Gastrocnemius medialis (tissue), 4 donors: ENCODE measurements around the gene ZDHHC11.
"Not testable (repeated sequence)": the region's sequence is repeated elsewhere in the genome, so short reads cannot be mapped to it uniquely, and the experiment has no call there.

Experiments
- POLR2A ChIP-seq, 2 donors: fragments of 450-650 bp; IDR thresholded peaks; one replicate each; pipeline ENCODE4 v1.6.1; 2017; ENCODE audit warnings: antibody characterized with exemption in 2 of 2, mild to moderate bottlenecking in 2 of 2, moderate library complexity in 2 of 2
- TF ChIP-seq, protein P1 (sequence below), 5 experiments: fragments of 450-650 bp in 3 of 5; fragments of 200-600 bp in 2 of 5; sonication (generic) in 2 of 5; IDR thresholded peaks in 4 of 5; conservative IDR thresholded peaks in 1 of 5; 1 replicate in 4 of 5; 2 replicates in 1 of 5; pipeline ENCODE4 v1.5.1; 2016 to 2019; ENCODE audit warnings: antibody characterized with exemption in 5 of 5, mild to moderate bottlenecking in 3 of 5, moderate library complexity in 3 of 5

DNA sequence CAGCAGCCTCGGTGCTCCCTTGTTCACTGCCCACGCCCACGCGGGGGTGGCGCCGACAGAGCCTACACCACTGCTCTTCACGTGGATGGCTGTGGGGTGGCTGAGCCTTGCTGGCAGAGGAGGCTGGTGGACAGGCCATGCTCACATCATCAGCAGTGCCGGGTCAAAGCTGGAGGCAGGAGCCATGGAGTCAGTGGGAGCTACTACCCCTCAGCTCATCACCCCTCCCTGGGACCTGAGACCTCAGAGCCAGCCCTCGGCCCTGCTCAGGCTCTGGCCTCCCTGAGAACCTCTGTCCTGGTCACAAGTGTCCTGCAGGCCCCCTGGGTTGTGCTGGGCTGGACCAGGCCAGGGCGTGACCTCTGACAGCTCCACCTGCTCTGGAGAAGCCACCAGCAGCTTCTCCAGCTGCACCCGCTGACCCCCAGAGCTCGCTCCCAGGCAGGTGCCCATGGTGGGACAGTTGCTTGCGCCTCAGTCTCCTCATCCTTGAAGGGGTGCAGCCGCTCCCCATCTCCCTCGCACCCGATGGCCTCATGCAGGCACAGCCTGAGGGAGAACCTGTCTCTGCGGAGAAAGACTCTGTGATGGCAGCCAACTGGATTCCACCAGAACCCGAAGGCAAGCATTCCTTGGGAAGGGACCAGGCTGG lies 75.8 kb downstream of the ZDHHC11 start:
- TF ChIP-seq, protein P1, sequence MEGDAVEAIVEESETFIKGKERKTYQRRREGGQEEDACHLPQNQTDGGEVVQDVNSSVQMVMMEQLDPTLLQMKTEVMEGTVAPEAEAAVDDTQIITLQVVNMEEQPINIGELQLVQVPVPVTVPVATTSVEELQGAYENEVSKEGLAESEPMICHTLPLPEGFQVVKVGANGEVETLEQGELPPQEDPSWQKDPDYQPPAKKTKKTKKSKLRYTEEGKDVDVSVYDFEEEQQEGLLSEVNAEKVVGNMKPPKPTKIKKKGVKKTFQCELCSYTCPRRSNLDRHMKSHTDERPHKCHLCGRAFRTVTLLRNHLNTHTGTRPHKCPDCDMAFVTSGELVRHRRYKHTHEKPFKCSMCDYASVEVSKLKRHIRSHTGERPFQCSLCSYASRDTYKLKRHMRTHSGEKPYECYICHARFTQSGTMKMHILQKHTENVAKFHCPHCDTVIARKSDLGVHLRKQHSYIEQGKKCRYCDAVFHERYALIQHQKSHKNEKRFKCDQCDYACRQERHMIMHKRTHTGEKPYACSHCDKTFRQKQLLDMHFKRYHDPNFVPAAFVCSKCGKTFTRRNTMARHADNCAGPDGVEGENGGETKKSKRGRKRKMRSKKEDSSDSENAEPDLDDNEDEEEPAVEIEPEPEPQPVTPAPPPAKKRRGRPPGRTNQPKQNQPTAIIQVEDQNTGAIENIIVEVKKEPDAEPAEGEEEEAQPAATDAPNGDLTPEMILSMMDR (IDR thresholded peaks at IDR 0.05 in 4 of 5, conservative IDR thresholded peaks at IDR 0.05 in 1 of 5), result not testable (repeated sequence)
- not testable (repeated sequence) for TF ChIP-seq POLR2A (IDR thresholded peaks at IDR 0.05)
